Measurements from ENCODE around the gene FBXO28.

Gene FBXO28

DNA sequence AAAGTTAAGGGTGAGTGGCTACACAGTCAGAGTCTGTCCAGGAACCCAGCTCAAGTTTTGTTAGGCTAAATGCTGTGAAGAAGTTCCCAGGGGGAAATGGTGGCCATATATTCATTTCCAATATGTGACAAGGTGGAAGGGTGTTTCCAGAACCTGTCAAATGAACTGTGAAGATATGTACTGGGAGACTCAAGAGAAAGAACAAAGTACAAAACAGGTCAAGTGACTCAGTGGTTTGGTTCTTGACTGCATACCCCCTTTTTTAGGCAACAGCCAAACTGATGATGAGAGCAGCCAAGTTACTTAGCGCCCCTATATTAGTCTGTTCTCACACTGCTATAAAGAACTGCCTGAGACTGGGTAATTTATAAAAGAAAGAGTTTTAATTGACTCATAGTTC lies 18.6 kb upstream of the FBXO28 start:
- no peak for DNase-seq (ENCODE audit: low read depth in 1 of 2, low spot score in 1 of 2)

DNA sequence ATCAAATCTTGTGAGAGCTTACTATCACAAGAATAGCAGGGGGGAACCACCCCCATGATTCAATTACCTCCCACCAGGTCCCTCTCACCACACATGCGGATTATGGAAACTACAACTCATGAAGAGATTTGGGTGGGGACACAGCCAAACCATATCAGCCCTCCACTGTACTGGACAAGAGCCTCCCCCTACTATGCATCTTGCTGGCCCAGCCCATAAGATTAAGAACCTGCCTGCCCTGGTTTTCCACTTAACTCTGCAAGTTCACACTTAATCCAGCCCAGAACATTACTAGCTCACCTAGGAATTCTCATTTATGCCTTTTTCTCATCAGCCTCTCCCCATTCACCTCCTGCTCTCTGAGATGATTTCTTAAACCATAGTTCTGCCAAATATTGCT lies 18.0 kb upstream of the FBXO28 start:
- no peak for DNase-seq (ENCODE audit: low read depth in 1 of 2, low spot score in 1 of 2)

DNA sequence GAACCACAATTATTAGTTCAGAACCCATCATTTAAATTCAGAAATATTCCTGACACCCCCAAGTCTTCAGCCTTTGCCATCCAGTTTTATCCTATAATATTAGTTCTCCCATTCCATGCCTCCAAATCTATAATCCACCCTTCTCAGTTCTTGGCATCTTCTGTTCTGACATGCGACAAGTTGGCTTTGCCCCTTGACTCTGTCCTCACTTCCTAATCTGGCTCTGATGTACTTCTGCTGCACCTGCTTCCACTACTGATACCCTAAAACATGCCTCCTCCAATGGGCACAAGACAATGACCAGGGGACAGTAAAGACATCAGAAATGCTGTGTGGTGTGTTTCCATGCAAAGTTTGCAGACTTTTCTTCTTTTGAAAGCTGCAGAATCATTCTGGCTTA lies 17.1 kb upstream of the FBXO28 start:
- DNase-seq (ENCODE audit: low read depth in 1 of 2, low spot score in 1 of 2): no peak

DNA sequence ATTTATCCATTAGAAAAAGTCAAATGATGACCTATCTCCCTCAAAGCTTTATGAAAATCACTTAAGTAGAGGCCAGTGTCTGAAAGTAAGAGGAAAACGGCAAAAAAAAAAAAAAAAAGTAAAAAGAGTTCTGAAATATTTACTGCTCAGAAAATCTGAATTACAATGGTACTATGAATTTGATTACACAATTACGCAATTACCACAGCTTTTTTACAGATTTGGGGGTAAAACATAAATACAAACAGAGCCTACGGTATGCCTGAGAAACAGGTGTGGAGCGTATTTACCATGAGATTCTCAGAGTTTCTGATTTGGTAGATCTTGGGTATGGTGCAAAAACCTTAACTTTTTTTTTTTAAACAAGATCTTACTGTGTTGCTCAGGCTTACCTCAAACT lies 15.9 kb upstream of the FBXO28 start:
- DNase-seq (ENCODE audit: low read depth in 1 of 2, low spot score in 1 of 2): no peak

DNA sequence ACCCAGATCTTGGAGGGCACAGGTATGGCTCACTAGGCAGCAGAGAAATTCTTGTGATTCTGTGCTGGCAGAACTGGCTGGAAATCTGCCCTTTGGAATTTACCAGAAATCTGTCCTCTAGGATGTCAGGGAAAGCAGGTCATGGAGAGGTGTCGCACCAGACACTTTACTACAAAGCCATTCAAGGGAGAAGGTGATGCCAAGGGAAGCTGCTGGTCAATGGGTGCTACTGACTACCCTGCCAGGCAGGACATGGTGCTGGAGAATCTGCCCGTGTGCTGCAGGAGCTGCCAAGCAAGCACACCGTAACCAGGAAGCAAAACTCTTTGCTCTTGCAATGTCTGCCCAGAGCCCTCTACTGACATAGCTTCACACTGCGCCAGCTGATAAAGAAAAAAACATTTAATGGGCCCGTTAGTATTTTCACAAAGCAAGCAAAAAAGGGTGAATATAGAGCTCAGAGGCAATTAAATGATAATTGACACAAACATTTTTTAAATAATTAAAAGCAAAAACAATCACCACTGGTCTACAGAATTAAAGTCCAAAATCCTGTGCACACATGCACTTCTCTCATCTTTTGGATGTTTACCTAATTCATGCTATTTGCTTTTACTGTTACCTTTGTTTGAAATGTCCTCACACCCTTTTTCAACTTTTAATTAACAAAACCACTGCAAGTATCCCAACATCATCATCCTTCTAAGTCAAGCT lies 7.2 kb upstream of the FBXO28 start:
- DNase-seq (ENCODE audit: low read depth in 1 of 2, low spot score in 1 of 2): no peak

DNA sequence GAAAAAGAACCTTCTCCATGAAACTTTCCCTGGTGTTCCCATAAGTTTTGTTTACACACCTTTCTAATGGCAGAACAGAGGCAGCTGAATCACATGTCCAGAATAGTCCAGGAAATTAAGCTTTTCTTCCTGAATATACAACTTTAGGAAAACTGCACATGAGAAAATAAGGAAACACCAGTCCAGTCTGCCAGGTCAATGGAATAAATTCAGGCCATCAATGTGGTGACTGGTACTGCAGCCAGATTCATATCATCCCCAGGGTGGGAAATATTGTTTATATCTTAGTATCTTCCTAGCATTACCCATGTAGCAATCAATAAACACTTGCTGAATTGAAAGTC lies 6.7 kb upstream of the FBXO28 start:
- DNase-seq (ENCODE audit: low read depth in 1 of 2, low spot score in 1 of 2): no peak

DNA sequence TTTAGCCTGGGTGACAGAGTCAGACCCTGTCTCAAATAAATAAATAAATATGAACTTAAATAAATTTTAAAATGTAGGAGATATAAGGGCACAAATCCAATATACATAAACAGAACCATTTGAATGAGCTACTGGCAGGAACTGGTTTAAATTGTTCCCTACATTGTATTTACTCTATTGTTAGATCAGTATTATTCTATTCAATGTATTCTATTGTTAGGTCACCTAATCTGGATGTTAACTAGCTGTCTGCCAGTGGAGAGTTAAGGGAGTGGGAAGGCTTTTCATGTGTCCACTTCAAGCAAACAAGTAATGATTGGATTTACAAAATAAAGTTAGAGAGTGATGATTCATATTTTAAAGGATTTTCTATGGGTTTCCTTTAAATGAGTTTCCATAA lies 4.9 kb upstream of the FBXO28 start:
- DNase-seq (ENCODE audit: low read depth in 1 of 2, low spot score in 1 of 2): no peak

DNA sequence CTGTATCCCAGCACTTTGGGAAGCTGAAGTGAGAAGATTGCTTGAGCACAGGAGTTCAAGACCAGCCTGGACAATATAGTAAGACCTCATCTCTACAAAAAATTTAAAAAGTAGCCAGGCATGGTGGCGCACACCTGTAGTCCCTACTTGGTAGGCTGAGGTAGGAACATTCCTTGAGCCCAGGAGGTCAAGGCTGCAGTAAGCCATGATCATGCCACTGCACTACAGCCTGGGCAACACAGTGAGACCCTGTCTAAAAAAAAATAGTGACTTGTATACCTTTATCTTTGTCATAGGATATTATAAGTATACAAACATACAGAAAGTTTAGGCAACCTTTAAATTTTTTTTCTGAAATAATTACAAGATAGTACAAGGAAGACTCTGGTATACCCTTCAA lies 3.9 kb upstream of the FBXO28 start:
- DNase-seq (ENCODE audit: low read depth in 1 of 2, low spot score in 1 of 2): no peak

DNA sequence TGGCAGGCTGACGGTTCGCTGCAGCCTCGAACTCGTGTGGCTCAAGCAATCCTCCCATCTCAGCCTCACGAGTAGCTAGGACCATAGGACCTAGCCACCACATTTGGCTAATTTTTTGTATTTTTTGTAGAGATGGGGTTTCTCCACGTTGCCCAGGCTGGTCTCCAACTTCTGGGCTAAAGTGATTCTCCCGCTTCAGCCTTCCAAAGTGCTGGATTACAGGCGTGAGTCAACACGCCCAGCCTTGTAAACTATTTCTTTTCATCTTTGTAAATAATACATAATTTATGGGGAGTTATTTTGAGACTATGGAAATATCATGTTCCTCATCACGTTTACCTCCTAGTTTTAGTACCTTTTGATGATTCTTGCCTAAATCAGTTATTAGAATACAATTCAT lies 906 bp upstream of the FBXO28 start:
- DNase-seq (ENCODE audit: low read depth in 1 of 2, low spot score in 1 of 2): no peak

DNA sequence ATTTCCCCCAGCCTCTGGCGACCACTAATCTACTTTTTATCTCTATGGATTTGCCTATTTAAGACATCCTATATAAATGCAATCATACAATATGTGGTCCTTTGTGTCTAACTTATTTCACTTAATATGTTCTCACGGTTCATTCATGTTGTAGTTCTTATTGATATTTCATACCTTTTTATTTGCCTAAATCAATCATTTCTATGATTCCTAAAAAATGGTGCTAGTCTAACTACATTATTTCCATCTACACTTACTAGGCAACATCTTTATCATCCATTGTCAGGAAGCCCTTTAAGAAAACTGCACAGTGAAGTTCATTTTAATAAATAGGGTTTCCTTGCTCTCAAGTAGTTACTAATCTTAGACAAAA lies 380 bp upstream of the FBXO28 start:
- DNase-seq (ENCODE audit: low read depth in 1 of 2, low spot score in 1 of 2): no peak

DNA sequence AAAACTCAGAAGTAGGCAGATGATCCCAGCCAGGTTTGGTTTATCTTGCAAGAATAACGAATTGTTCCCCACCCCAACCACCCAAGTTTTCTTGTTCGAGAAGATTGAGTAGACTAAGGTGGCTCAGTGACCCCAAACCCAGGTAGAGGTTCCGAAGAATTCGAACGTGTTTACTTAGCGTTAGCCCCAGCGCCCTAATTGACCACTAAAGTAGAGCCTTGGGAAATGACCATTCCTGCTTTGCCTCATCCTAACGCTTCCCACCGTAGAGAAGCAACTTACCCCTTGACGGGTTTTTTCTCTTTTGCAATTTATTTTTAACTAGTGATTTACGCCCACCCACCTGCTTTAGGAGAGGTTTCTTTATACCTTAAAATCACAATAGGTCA lies 870 bp downstream of the FBXO28 start:
- DNase-seq (ENCODE audit: low read depth in 1 of 2, low spot score in 1 of 2): no peak

DNA sequence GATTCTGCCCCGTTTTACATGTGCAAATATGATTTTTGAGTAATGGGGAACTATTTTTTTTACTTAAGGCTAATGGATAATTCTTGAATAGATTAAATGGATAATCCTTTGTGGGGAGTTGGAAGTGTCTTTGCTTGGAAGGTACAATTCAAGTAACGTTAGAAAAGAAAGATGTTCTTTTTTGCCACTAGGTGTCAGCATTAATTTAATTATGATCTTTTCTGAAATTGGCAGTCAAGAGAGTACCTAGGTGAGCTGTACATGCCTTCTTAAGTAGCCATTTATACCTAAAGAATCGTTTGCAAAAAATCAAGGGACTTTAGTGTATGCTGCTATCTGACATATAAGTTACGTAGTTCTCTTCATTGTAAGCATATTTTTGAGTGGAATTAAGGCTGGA lies 2.2 kb downstream of the FBXO28 start:
- no peak for DNase-seq (ENCODE audit: low read depth in 1 of 2, low spot score in 1 of 2)

DNA sequence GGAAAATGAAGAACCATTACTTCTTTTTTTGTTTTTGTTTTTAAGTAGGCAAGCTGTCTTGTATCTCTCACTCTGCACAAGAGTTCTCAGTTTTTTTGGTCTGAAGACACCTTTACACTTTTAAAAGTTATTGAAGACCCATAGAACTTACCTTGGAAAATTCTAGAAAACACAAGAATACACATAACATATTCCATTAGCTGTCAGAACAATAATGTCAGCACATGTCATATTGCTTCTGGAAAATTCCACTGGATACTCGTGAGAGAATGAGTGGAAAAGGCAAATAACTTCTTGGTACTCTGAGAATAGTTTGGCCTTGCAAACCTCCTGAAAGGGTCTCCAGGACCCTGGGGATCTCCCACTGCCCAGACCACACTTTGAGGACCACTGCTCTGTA lies 4.8 kb downstream of the FBXO28 start:
- no peak for DNase-seq (ENCODE audit: low read depth in 1 of 2, low spot score in 1 of 2)

DNA sequence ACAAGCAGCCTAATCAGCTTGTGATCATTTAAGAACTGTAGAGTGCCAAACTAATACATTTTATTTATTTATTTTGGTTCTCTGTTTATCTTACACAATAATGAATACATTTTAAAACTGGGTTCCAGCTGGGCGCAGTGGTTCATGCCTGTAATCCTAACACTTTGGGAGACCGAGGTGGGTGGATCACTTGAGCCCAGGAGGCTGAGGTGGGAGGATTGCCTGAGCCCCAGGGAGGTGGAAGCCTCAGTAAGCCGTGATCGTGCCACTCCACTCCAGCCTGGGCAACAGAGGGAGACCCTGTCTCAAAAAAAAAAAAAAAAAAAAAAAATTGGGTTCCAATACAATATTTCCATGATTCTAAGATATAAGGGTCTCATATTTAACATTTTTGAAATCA lies 9.2 kb downstream of the FBXO28 start:
- no peak for DNase-seq (ENCODE audit: low read depth in 1 of 2, low spot score in 1 of 2)

DNA sequence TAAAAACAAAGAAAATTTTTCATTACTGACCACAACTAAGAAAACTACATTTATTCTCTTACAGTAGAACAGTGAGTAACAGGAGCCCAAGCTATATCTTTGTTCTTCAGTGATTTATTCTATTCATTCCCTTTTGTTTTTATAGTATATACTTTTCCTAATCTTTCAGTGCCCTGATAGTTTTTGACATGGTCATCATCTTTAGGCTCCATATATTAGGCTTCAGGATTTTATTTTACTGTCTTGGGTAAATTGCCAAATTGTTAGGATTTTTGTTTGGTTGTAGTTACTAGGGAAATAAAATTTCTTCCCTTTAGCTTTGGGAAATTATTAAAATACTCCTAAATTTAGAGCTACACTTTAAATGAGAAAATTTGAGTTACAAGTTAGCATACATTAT lies 10.3 kb downstream of the FBXO28 start:
- no peak for DNase-seq (ENCODE audit: low read depth in 1 of 2, low spot score in 1 of 2)

DNA sequence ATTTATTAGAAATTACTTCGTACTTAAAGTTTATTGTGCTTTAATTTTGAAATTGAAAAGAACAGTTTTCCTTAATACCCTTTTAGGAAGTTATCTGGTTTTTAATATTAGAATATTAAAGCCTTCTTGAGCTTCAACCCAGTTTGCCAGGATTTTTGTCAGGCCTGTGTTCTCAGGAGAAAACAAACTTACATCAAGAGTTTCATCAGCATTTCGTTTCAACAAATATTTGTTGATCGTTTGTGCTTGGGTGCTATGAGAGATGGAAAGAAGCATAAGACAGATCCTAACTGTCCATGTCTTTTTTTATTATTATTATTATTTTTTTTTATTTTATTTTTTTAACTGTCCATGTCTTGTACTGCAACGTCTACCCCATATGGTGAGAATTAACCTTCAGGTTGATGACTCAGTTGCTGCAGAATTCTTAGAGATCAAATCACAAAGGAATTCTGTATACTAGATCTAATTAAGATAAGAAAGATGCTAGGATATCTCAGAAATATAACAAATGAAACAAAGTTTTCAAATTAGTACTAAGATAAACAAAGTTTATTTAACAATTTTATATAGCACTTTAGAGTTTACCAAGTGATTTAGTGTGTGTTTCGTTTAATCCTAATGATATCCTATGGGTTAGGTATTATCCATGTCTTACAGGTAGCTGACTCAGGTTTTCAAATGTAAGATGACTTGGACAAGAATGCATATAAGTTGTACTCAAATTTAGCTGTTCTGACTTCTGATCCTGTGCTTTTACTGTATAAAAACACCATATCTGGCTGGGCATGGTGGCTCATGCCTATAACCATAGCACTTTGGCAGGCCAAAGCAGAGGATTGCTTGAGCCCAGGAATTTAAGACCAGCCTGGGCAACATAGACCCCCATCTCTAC lies 14.3 kb downstream of the FBXO28 start:
- no peak for DNase-seq (ENCODE audit: low read depth in 1 of 2, low spot score in 1 of 2)

DNA sequence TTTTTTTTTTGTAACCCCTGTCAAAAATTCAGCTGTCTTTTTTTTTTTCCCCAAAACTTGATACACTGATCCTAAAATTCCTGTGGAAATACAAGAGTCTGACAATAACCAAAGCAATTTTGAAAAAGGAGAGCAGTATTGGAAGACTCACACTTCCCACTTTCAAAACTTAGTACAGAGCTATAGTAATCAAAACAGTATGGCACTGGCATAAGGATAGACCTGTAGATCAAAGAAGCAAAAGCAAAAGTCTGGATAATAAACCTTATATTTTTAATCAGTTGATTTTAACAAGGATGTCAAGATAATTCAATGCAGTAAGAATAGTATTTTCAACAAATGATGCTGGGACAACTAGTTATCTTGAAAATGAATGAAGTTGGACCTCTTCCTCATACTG lies 17.3 kb downstream of the FBXO28 start:
- DNase-seq (ENCODE audit: low read depth in 1 of 2, low spot score in 1 of 2): no peak

DNA sequence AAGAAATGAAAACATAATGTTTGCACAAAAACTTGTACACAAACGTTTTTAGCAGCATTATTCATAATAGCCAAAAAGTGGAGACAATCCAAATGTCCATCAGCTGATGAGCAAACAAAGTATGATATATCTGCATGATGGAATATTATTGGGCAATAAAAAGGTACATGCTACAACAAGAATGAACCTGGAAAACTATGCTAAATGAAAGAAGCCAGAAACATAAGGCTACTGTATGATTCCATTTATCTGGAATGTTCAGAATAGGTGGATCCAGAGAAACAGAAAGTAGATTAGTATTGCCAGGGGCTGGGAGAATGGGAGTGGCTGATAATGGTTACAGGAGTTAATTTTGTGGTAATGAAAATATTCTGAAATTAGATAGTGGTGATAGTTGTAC lies 19.0 kb downstream of the FBXO28 start:
- DNase-seq (ENCODE audit: low read depth in 1 of 2, low spot score in 1 of 2): no peak

DNA sequence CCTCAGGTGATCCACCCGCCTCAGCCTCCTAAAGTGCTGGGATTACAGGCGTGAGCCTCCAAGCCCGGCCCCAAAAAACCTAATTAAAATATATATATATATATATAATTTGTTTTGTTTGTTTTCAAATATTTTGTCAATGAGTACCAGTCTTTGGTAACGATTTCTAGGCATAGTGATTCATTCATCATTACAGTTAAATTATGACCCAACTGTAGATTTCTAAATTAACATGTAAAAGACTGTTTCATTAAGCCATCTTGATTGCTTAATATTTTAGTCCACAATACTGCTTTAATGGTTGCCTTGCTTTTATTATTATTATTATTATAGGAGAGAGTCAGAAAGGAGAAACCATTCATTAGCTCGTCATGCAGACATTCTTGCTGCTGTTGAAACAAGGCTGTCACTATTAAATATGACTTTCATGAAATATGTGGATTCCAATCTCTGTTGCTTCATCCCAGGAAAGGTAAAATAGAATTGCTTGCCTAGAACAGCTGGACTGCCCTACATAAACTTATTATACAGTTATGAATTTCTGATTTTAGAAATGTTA lies 19.9 kb downstream of the FBXO28 start:
- no peak for DNase-seq (ENCODE audit: low read depth in 1 of 2, low spot score in 1 of 2)

DNA sequence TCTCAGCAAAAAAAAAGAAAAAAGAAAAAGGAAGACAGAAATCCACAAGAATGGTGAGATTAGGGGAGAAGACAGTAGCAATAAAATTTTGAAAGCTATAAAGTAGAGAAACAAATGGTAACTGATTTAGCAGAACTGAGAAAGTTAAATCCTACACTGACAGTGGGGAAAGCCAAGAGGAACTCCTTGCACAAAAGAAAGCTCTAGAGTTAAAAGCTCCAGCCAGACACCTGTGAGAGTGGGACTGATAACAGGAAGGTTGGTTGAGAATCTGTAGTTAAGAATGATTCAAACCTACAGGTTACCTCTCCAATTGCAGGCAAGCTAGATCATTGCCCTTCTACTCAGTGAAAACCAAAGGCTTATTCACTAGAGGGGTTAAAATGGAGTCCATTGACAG lies 23.6 kb downstream of the FBXO28 start:
- DNase-seq (ENCODE audit: low read depth in 1 of 2, low spot score in 1 of 2): no peak

DNA sequence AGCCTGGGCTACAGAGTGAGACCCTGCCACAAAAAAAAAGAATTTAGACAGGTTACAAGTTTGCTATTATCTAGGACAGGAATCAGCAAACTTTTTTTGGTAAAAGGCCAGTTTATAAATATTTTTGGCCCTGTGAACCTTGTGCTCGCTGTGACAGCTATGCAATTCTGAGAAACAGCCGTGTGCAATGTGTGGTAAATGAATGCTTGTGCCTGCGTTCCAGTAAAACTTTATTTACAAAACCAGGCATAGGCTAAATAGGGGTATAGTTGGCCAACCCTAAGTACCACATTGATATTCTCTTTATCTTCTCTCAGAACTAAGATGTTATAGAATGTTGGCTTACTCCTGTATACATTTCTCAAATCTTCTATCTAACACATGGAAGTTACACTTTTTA lies 24.3 kb downstream of the FBXO28 start:
- DNase-seq (ENCODE audit: low read depth in 1 of 2, low spot score in 1 of 2): no peak

DNA sequence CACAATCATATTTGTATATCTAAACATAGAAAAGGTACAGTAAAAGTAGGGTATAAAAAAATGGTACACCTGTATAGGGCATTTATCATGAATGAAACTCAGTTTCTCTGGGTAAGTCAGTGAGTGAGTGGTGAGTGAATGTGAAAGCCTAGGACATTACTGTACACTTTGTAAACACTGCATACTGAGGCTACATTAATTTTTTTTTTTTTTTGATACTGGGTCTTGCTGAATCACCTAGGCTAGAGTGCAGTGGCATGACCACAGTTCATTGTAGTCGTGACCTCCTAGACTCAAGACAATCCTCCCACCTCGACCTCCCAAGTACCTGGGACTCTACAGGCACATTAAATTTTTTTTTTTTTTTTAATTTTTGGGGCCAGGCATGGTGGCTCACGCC lies 27.8 kb downstream of the FBXO28 start:
- no peak for DNase-seq (ENCODE audit: low read depth in 1 of 2, low spot score in 1 of 2)

DNA sequence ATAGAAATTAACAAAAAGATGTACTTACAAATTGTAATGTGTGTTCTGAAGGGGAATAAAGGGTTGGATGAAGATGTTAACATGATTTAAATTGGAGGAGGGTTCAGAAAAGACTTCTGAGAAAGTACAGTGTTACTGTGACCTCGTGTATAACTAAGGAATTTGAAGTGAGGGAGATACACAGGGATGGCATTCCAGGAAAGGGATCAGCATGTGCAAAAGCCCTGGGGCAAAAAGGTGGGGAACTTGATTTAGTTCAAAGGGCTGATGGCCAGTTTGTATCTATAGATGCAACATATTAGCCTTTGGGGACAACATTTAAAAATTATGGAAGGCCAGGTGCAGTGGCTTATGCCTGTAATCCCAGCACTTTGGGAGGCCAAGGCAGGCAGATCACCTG lies 35.8 kb downstream of the FBXO28 start:
- DNase-seq (ENCODE audit: low read depth in 1 of 2, low spot score in 1 of 2): no peak
